ENCODE results near the gene CASQ1.

The CASQ1 gene

DNA sequence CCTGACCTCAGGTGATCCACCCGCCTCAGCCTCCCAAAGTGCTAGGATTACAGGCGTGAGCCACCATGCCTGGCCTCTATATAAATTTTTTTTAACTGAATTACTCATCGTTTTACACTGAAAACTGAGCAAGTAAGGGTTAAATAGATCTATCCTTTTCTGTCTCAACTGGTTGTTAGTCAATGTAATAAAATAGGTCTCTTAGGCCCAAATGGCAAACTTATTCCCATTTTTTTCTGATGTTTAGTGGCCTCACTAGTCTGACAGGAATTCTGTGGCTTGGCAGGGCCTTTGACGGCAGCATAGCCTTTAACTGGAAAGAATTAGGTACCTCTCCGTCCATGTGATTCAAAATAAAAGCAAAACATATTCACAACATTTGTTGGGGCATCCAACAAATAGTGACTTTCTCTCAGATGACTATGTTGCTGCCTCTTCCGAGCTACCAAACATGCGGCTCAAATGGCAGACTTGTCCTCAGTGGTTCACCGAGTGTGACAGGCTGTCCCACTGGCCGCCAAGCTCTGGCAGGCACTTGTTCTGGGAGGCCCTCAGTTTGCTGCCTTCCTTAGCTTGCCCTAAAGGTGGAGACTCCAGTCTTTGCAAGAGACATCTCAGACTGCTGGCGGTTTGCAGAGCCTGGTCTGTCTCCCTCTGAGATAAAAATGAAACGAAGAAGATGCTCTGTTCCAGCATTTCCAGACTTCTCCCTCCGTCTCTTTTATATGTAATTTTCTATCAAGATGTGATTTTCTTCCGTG, 21.6 kb upstream of the CASQ1 start:
- DNase-seq = no peak

DNA sequence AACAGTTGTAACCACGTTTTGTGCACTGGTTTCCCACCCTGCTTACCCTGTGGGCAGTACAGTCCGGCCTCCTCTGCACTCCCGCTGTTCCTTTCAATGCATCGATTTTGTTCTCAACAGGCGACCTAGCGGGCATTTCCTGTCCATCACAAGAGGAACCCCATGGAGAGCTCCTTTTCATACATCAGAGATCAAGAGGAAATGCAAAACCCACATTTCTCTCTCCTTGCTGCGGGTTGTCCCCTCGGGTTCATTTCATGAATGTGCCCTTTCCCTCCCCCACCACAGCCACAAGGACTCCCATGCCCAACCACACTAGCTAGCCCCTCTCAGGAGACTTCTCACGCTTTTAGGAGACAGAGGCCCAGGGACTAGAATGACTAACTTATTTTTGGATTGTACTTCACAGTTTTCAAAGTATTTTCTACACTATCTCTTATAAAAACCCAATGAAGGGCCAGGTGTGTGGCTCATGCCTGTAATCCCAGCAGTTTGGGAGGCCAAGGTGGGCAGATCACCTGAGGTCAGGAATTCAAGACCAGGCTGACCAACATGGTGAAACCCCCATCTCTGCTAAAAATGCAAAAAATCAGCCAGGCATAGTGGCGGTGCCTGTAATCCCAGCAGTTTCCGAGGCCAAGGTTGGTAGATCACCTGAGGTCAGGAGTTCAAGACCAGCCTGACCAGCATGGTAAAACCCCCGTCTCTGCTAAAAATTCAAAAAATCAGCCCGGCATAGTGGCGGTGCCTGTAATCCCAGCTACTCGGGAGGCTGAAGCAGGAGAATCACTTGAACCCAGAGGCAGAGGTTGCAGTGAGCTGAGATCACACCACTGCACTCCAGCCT, 20.6 kb upstream of the CASQ1 start:
- DNase-seq = no peak

DNA sequence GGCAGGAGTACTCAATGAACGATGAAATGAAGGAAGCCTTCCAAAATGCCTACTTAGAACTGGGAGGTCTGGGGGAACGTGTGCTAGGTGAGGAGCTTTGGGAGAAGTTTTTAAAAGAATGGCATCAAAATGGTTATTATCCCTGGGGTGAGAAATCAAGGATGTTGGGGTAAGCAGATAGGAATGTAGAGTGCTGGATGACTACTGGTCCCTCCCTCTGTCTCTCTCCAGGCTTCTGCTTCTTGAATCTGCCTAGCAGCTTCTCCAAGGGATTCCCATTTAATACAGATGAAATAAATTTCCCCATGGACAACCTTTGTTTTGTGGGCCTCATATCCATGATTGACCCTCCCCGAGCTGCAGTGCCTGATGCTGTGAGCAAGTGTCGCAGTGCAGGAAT, 19.0 kb upstream of the CASQ1 start:
- DNase-seq = no peak

DNA sequence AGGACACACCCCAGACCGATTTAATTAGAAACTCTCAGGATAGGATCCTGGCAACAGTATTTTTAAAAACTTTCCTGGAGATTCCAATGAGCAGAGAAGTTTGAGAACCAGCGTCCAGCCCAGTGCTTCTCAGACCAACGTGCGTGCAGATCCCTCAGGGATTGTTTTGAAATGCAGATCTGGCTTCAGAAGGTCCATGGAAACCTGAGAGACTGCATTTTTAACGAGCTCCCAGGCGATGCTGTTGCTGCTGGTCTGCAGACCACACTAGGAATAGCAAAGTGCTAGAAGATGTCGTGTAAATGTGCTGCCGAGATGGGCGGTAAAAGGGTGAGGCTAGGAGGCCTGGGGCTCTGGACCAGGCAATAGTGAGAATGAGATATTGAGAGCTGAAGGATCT, 18.4 kb upstream of the CASQ1 start:
- DNase-seq = no peak

DNA sequence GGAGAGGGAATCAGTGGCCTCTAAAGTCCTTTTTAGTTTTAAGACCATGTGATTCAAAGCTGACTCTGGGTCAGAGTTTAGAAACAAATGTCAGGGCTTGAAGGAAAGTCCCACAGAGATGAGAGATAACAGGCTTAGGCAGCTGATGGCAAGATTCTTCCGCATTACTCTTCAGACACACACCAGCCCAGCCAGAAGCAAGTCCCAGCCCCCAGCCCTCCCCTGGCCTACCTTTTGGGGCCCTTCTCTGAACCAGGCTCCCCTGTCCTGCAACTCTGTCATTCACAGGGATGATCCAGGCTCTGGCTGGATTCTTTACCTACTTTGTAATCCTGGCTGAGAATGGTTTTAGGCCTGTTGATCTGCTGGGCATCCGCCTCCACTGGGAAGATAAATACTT, 13.1 kb upstream of the CASQ1 start:
- DNase-seq = no peak

DNA sequence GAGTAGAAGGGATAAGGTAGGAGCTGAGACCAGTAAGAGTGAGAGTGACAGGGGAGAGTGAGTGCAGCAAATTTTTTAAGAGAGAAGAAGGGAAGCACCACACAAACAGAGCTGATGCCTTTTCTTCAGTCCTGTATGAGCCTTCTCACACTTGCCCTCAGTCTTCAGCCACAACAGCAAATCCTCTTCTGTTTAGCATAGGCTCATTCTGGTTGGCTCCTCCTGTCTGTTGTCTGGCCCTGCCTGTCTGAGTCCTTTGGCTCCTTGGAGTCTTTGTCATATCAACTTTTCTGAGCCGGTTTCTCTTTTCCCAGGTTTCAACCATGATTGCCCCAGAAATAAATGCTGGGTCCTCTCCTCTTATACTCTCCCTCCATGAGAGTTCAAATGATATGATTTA, 12.7 kb upstream of the CASQ1 start:
- DNase-seq = no peak

DNA sequence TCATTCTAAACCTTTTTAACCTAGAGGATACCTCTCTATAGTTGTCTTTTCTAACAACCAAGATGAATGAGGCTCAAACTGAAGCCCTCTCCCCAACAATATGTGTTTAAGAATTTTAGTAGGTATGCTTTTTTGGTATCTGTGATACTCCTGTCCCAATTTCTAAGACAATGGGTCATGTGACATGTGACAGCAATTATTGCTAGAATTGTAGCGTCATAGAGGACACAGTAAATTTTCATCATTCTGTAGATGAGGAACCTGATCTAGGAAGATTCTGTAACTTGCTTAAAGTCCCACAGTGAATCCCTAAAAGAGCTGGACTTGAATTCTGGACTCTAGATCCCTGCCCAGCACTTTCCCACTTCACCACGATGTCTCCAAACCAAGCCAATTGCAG, 11.6 kb upstream of the CASQ1 start:
- DNase-seq = no peak

DNA sequence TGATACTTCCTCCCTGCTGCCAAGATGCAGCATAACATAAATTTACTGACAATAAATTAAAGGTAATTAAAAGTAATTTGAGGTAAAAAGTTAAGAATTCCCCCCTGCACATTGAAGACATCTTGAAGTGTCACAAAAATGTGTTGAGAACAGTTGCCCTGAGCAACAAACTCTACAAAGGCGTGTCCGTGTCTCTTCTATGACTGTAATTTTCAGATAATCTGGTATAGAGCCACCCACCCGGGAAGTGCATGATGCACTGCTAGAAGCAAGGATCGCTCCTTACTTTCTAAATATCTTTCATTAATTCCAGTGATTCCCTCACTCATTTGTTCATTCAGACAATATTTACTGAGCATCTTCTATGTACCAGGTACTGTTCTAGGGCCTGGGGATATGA, 11.0 kb upstream of the CASQ1 start:
- no peak for DNase-seq

DNA sequence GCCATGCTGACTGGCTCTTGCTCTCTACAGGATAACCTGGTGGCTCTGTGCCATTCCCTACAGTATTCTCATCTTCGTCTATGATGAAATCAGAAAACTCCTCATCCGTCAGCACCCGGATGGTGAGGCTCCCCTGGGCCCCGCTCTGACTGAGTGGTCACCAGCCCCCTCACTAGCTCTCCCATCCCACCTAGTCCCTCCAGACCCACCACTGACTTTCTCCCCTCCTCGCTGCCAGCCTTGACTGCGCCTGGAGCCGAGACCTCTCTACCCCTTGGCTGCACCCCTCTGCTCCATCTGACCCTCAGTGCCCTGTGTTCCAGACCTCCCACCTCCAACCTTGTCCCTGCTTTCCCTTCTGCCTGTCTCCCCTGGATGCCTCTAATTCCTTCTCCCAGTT, 4.1 kb upstream of the CASQ1 start:
- no peak for DNase-seq

DNA sequence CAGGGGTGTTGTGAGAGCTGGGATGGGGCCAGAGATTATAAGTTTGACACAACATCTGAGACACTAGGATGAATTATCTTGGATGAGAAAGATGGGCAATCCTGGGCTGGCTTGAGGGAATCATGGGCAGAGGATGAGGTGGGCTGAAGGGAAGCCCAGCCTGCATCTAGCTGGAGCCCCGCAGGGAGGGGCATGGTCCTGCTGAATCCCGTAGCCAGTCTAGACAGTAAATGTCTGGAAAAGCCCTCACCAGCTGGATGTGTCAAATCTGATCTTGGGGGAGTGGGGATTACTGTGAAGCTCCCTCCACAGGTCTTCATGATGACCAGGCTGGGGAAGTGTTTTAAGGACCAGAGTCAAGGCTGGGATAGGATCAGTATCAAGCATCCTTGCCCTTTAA, 3.6 kb upstream of the CASQ1 start:
- DNase-seq = no peak

DNA sequence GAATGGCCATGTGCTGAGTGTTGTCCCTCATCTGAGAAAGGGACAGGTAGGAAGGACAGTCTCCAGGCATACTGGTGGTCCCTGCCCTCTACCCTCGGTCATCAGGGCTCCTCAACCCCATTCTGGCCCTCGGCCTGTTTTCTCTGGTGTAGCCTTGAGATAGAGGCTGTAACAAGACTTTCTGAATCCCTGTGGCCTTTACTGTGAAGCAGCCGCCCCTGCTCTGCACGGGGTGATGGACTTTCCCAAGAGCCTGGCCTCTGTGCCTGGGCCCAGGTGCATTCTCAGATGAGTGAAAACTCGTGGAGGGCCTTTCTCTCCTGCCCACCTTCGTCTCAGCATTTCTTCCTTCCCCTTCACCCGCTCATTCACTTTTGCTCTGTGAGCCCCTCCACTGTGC, 3.0 kb upstream of the CASQ1 start:
- no peak for DNase-seq

DNA sequence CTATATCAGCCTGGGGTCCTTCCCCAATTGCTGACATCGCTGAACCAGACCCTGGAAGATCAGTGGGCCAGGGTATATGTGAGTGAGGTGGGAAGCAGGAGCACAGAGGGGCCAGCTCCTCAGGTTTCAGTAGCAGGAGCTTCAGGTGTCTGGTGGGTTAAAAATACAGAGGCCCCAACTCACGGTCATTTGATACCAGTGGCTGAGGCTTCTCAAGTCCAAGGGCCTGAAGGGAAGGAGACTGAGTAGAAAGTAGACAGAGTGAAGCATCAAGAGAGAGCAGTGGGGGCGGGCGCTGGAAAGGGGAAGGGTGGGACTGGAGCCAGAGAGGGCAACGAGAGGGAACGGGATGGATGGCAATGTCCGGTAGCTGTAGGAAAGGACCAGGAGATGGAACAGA, 2.0 kb upstream of the CASQ1 start:
- no peak for DNase-seq

DNA sequence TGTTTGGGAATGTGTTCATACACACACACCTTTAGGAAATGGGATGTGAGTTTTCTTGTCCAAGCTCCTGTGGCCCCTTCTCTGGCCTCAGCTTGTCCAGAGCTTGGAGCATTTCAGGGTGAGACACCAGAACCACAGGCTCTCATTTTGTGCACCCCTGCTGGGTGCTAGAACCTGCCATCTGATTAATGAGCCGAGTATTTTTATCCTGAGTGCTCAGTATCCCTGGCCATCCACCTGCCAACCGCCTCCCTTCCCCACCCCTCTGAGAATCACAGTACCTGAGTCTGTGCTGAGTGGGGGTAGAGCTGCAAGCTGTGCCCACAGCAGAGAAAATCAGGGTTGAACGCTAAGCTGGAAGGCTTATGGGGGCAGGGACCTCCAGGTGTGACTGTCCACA, 1.4 kb downstream of the CASQ1 start:
- no peak for DNase-seq

DNA sequence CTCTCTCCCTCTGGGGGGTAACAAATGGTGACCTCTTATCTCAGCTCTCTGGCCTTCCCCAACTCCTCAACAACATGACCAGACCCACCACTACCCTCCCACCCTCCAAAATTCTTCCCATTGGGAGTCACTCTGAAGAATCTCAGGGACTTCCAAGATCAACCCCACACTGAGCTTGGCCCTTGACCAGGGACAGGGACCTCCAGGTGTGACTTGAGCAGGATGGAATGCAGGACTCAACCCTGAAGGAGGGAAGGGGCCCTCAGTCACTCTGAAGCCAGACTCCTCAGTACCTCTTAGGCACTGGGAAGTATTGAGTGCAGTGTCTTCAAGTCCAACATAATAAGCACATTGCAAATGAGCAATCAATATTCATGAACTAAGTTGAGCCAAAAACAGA, 1.9 kb downstream of the CASQ1 start:
- no peak for DNase-seq

DNA sequence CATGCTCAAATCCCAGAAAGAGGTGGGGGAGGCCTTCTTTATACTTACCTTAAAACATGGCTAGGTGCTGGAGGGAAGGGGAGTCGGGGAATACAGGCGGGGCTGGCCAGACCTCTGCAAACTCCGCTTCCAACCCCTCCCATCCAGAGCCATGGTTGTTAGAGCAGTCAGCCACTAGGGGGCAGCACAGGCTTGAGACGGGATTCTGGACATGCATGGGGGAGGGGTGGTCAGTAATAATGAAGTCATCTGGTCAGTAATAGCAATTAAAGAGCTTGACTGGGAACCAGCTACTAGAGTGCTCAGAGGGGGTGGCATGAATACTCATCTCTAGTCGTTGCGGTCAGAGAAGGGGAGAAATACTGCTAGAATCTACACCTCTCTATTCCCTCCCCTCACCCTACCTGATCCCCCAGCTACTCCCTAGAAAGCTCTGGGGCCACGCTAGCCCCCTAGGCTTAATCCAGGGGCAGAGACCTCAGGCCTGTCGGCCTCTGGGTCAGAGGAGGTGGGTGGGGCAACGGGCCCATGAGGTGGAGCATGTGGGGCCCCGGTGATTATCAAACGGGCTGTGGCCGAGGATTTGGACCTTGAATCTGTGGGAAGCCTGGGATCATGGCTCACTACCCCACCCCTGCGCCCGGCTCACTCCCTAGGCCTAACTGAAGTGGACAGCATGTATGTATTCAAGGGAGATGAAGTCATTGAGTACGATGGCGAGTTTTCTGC, 2.9 kb downstream of the CASQ1 start:
- DNase-seq = peak; percentile 88

DNA sequence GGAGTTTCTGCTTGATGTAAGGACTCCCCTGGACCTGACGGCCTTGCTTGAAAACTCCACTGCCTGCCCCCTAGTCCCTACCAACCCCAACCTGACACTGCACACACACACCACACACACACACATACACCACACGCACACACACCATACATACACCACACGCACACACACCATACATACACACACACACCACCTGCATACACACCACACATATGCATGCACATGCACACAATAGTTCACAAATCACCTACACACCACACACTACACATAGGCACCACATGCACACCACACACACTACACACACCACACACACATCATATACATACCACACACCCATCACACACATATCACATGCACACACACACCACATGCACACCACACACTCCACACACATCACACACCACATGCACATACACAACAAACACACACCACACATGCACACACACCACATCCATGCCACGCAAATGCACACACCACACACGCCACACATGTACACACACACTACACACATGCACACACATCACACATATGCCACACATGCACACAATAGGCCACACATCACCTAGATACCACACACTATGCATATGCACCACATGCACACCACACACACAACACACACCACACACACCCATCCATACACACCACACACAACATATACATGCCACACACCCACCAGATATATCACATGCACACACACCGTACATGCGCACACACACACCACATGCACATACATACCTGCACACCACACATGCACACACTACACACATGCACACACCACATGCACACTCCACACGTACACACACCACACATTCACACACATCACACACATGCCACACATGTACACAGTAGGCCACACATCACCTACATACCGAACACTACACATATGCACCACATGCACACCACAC, 3.7 kb downstream of the CASQ1 start:
- DNase-seq = no peak

DNA sequence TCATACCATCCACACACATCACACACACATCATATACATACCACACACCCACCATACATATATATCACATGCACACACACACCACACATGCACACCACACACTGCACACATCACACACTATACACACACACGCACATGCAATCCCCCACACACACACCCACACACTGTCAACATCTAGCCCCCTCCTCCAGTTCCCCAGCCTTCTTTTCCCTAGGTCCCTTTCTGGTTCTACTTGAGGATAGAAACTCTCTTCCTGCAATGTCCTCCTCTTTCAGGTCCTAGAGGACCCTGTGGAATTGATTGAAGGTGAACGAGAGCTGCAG, 4.3 kb downstream of the CASQ1 start:
- no peak for DNase-seq

DNA sequence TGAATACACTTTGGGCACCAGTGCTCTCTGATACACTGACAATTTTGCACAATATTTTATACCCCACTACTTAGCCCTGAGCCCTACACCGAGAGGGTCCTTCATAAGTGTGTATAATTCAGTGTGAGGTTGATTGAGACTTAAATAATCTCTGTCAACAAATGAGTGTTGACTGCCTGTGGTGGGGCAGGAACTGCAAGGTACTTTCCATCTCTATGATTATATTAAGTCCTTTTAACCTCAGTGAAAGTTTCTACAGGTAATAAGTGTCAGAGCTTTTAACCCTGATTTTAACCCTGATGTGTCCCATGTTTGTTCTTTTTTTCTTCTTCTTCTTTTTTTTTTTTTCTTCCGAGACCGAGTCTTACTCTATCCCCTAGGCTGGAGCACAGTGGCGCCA, 5.8 kb downstream of the CASQ1 start:
- no peak for DNase-seq

DNA sequence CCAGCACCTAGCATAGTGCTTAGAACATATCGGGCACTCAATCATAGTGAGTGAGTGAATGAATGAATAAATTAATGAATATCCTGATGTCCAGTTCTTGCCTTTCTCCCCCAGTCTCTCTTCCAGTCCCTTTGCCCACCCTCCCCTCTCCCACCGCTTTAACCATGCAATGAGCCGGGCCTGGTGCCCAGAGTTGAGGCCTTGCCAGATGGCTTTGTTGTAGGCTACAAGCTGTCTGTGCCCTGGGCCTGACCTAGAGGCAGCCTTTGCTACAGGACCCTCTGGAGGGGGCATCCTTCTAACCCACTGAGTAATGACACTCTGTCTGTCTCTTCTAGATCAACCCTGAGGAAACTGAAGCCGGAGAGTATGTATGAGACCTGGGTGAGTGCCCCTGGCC, 6.9 kb downstream of the CASQ1 start:
- DNase-seq = no peak

DNA sequence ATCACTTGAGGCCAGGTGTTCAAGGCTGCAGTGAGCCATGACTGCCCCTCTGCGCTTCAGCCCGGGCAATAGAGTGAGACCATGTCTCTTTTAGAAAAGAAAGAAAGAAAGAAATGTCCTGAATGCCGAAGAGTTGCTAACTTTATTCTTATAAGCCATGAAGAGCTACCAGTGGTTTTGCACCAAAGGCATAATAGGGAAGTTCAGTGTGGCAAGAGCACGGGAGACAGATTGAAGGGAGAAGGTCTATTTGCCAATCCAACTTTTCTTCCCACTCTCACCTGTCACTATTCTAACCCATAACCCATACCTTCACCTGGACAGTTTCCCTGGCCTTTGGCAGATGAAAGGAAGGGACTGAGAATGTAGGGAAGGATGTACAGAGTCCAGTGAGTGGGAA, 10.4 kb downstream of the CASQ1 start:
- no peak for DNase-seq

DNA sequence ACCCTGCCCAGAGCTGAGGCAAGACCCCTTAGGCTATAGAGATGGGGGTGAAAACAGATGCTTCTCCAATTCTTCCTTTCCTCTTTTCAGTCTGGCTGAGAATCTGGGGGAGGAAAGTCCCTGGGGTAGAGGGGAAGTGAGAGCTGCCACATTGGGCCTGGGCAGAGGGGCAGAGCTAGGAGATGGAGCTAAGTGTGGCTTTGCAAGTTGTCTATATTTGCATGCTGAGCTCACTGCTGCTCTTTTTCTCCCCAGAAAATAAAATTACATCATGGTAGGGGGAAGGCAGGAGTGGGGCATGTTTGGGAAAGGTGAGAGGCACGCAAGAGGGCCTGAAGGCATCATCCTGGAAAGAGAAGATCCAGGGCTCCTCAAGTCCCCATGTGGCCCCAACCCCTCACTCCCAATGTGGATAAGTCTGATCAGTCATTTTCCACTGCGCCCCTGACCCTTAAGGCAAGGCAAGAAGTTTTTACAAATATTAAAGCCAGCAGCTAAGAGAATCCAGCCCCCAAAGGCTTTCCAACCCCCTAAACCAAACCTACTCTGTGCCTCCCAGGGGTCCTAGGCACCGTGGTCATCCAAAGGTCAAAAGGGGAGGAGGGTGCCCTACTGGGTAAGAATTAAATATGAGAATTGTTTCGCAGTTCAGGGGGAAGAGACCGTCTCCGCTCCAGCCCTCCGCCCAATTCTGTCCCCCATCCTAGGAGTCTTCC, 14.3 kb downstream of the CASQ1 start:
- DNase-seq = no peak
